Measurements from ENCODE around the gene HAUS6.

HAUS6 gene

DNA sequence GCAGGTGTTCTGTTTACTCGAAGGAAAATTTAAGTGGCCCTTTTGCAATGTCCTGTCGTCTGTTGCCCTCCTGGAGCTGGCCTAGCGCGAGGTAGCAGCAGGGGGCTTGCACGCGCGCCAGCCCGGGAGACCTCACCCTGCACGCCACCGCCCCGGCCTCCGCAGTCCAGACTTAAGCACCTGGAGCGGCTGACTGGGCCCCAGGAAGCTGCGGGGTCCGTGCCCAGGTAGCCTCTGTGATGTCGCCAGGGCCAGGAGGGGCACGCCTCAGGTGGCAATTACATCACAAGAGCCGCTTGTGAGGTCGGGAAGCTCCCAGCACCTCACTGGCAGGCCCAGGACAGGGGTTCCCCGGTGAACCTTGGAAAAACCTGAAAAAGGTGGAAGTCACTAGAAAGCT lies 69.7 kb downstream of the HAUS6 start, which contains the start of gene SAXO1:
TSS of gene SAXO1 (minus strand) at position 195 of the 400 bp plus-strand sequence. CDS start 301 bp downstream, outside the sequence.
- no peak within 1 kb of the TSS for H3K4me3 ChIP-seq (ENCODE audit: low read depth, low read length)
- TF ChIP-seq, protein P1, sequence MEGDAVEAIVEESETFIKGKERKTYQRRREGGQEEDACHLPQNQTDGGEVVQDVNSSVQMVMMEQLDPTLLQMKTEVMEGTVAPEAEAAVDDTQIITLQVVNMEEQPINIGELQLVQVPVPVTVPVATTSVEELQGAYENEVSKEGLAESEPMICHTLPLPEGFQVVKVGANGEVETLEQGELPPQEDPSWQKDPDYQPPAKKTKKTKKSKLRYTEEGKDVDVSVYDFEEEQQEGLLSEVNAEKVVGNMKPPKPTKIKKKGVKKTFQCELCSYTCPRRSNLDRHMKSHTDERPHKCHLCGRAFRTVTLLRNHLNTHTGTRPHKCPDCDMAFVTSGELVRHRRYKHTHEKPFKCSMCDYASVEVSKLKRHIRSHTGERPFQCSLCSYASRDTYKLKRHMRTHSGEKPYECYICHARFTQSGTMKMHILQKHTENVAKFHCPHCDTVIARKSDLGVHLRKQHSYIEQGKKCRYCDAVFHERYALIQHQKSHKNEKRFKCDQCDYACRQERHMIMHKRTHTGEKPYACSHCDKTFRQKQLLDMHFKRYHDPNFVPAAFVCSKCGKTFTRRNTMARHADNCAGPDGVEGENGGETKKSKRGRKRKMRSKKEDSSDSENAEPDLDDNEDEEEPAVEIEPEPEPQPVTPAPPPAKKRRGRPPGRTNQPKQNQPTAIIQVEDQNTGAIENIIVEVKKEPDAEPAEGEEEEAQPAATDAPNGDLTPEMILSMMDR (IDR thresholded peaks at IDR 0.05; ENCODE audit: low read depth, low read length, missing control alignments): no peak
- in situ Hi-C loops (cut with HindIII; ENCODE audit: low sequenced_read_pairs): no loop called here
- DNase-seq (ENCODE audit: low read depth): no peak

DNA sequence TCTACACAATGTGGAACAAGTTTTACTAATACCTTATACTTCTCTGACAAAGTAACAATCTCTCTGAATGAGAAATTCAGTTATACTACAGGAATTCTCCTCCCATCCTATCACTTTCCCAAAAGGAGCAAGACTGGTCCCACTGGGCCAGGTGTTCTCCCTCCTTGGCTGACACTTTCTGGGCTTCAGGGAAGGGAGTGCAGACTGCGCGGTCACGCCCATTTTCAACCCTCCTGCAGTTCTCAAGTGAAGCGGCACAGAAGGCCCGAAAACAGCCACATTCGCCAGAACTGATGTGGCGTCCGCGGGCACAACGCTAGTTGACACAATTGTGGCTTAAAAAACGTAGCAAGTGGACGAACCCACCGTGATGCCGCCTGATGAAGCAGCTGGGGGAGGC lies 70.3 kb downstream of the HAUS6 start:
- no peak overlapping the region for H3K4me3 ChIP-seq (ENCODE audit: low read depth, low read length)
- in situ Hi-C loops (cut with HindIII; ENCODE audit: low sequenced_read_pairs): no loop called here
- TF ChIP-seq, protein P1 (IDR thresholded peaks at IDR 0.05; ENCODE audit: low read depth, low read length, missing control alignments): no peak
- DNase-seq (ENCODE audit: low read depth): no peak

DNA sequence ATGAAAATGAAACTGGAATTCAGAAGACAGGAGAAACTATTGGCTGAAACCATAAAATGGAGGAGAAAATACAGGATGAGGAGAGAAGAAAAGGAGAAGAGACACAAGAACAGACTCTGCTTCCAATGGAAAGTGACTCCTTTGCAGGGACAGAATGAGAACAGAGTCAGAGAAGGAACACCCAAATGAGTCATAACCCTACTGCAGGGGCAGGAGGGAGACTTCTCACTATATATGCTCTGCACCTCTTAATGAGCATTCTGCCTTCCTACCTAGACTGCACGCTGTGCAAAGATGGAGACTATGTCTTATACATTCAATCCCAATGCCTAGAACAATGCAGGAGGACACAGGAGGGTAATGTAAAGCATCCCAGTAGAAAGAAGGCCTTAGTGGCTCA lies 71.8 kb downstream of the HAUS6 start:
- no peak overlapping the region for H3K4me3 ChIP-seq (ENCODE audit: low read depth, low read length)
- in situ Hi-C loops (cut with HindIII; ENCODE audit: low sequenced_read_pairs): no loop called here
- DNase-seq (ENCODE audit: low read depth): no peak
- TF ChIP-seq, protein P1 (IDR thresholded peaks at IDR 0.05; ENCODE audit: low read depth, low read length, missing control alignments): no peak

DNA sequence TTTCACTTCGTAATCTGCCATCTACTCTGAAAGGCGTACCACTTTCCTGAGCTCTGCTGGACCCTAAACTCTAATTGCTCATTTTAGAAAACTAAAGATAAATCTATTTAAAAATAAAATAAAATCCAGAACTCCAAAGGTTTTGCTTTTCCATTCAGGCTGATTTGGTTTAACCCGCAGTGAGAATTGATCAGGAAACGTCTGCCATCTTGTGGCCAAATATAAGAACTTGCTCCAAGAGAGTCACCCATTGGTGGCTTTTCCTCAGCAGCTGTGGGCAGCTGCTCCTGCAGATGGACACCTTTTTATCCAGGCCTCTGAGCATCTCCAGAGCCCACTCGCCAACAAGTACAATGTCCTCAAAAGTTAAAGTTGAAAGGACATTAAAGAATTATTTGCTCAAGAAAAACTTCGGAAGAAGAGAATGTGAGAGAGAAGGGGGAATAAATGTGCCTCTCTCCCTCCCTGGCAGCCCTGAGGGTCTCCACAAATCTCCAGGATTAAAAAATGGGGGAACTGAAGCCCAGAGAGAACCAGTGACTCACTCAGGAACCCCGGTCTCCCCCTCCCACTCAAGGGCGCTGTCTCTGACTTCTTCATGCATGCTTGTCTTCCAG lies 73.8 kb downstream of the HAUS6 start:
- in situ Hi-C loops (cut with HindIII; ENCODE audit: low sequenced_read_pairs): no loop called here
- peak; percentile 59 for DNase-seq (ENCODE audit: low read depth)
- TF ChIP-seq, protein P1 (IDR thresholded peaks at IDR 0.05; ENCODE audit: low read depth, low read length, missing control alignments): peak; percentile 72
- H3K4me3 ChIP-seq (ENCODE audit: low read depth, low read length): no peak overlapping the region

DNA sequence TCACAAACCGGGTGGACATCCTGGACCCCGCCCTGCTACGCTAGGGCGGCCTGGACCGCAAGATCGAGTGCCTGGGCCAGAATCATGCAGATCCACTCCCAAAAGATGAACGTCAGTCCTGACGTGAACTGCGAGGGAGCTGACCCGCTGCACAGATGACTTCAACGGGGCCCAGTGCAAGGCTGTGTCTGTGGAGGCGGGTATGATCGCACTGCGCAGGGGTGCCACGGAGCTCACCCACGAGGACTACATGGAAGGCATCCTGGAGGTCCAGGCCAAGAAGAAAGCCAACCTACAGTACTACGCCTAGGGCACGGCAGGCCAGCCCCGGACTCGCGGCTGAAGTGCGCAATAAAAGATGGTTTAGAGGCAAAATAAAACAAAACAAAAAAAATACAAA lies 74.9 kb downstream of the HAUS6 start:
- H3K4me3 ChIP-seq (ENCODE audit: low read depth, low read length): no peak overlapping the region
- TF ChIP-seq, protein P1 (IDR thresholded peaks at IDR 0.05; ENCODE audit: low read depth, low read length, missing control alignments): no peak
- in situ Hi-C loops (cut with HindIII; ENCODE audit: low sequenced_read_pairs): no loop called here
- no peak for DNase-seq (ENCODE audit: low read depth)

DNA sequence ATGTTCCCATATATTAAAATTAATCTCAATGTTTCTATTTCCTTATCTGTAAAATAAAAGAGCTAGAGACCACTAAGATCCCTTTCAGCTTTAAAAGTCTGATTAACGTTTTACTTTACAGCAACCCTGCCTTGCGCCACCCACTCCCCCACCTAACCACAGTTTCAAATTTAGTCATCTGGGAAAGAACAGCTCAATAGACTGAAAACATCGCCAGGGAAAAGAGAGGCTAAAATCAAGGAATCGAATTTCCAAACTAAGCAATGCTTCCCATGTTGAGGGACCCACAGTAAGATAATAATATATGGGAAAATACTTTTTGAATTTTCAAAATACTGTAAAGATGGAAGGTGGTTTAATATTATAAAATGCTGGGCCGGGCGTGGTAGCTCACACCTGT lies 76.3 kb downstream of the HAUS6 start:
- DNase-seq (ENCODE audit: low read depth): no peak
- H3K4me3 ChIP-seq (ENCODE audit: low read depth, low read length): no peak overlapping the region
- in situ Hi-C loops (cut with HindIII; ENCODE audit: low sequenced_read_pairs): no loop called here
- TF ChIP-seq, protein P1 (IDR thresholded peaks at IDR 0.05; ENCODE audit: low read depth, low read length, missing control alignments): no peak
